ENCODE results near the gene FTMT.
"Not testable (repeated sequence)": the region's sequence is repeated elsewhere in the genome, so short reads cannot be mapped to it uniquely, and the experiment has no call there.

Gene FTMT

DNA sequence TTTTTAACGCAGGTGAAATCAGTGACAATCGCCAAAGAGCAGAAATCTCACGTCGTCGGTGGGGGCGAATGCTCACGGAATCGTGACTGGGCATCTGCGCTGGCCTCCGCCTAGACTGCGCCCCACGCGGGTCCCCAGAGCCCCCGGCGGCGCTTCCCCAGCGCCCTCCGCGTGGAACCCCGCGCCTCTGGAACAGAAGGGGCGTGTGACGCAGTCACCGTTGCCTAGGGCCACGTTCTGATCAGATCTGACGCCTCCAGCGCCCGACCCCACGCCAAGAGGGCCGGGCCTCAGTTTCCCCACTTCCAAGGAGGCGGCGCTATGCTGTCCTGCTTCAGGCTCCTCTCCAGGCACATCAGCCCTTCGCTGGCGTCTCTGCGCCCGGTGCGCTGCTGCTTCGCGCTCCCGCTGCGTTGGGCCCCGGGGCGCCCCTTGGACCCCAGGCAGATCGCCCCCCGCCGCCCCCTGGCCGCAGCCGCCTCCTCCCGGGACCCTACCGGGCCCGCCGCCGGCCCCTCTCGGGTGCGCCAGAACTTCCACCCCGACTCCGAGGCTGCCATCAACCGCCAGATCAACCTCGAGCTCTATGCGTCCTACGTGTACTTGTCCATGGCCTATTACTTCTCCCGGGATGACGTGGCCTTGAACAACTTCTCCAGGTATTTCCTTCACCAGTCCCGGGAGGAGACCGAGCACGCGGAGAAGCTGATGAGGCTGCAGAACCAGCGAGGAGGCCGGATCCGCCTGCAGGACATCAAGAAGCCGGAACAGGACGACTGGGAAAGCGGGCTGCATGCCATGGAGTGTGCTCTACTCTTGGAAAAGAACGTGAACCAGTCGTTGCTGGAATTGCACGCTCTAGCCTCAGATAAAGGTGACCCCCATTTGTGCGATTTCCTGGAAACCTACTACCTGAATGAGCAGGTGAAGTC is at the start of gene FTMT:
FTMT (plus strand) TSS at position 240 of the 932 bp plus-strand sequence; CDS start at position 322, 82 bp downstream.
- DNase-seq = no peak

- DNase-seq = not testable (repeated sequence)
These were observed 46.4 kb upstream of the FTMT start for GRCh38 chr5:121805251-121805650.

DNA sequence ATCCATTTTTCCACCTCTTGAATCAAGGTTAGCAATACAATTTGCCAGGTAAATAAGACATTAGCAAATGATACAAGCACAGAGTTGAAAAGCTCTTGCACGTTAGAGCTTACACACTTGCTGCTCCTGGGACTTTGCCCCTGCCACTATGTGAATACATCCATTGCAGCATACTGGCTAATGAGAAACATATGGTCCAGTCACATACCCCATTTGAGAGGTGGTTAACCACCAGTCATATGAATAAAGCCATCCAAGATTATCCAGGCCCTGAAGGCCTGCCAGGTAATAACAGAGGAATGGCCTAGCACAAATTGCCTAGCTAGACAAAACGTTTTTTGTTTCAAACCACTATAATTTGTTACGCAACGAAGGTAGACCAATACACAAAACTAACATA is 45.8 kb upstream of the FTMT start:
- DNase-seq = no peak

GRCh38 chr5:121816164-121816563 is 35.5 kb upstream of the FTMT start:
- DNase-seq = no peak

DNA sequence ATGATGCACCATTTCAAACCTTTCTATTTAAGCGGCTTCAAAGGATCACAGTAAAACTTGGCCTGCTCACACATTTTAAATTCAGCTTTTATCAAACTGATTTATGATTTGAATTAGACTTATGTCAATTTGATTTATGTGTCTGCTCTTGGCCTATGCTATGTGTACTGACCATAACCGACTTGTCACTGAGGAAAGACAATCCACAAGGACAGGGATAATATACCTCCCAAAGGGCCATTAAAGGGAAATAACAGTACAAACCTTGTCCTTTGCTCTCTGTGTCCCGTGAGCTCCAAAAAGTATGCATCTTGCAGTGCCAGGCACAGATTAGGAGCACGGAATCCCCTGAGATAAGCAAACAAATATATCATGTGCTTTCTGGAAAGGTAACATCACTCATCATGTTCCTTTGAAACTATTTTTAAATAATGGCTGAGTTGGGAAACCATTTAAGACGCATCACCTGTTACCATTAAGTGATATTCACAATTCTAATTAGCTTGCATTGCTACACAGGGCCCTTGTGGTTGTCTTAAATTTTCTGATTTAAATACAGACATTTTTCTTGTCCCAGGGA is 31.9 kb upstream of the FTMT start:
- DNase-seq = no peak

DNA sequence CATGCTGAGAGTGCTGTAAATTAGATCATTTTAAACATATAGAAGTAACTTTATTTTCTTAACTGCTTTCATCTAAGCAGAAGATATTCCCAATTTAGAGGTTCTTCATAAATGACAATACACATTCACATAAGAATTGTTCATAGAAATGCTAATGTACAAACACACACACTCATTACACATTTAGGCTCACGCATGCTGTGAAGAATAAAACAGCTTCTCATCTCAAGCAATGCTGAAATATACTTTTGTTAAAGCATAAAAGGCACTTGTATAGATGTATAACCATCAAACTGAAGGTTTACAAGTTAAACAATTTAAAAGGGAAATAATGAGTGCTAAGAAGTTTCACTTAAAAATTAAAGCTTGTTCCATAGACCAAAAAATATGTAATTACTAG is 18.1 kb upstream of the FTMT start:
- DNase-seq = no peak

- DNase-seq = no peak
These were observed 17.7 kb upstream of the FTMT start for GRCh38 chr5:121834021-121834420.

GRCh38 chr5:121841892-121842291 is 9.8 kb upstream of the FTMT start:
- no peak for DNase-seq

DNA sequence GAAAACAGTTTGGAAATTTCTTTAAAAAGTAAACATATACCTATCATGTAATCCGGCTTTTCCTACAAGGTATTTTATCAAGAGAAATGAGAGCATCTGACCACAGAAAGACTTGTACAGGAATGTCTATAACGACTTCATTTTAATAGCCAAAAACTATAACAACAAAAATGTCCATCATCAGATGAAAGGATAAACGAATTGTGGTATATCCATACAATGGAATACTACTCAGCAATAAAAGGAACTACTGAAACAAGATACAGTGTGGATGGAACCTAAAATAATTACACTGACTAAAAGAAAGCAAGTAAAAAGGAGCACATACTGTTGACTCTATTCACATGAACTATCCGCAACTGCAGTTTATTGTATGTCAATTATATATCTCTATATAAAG is 1.4 kb upstream of the FTMT start:
- no peak for DNase-seq

DNA sequence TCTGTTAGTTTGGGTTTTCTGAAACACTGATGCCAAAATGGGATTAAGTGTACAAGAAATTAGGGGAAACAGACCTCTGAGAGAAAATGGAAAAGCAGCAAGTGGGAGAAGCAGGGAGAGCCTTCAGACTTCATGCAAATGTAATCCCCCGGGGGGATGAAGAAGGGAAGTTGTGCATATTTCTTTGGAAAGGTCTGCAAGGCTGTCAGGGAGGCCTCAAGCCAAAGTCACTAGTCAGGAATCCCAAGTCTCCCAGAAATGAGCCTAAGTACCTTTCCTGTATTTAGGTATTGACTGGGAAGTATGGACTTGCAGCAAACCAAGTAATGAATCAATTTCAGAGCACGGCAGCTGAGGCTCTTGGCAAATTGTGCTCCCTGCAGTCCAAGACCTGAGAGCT is 2.2 kb downstream of the FTMT start:
- no peak for DNase-seq

DNA sequence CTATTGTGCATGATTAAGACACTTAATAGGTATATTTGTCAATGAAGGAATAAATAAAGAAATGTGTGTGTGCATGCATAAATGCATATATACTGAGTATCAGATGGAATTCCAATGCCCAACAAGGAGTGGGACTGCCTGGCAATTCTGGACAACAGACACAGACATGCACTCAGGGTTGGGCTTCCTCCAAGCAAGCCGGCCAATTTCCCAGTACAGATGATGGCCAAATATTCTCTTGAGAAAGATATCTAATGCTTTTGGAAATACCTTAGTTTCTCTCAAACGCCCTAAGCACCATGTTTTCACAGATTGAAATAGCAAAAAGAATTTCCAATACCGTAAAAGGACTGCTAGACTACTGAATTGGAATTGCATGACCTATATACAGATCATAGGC is 11.1 kb downstream of the FTMT start:
- DNase-seq = no peak

DNA sequence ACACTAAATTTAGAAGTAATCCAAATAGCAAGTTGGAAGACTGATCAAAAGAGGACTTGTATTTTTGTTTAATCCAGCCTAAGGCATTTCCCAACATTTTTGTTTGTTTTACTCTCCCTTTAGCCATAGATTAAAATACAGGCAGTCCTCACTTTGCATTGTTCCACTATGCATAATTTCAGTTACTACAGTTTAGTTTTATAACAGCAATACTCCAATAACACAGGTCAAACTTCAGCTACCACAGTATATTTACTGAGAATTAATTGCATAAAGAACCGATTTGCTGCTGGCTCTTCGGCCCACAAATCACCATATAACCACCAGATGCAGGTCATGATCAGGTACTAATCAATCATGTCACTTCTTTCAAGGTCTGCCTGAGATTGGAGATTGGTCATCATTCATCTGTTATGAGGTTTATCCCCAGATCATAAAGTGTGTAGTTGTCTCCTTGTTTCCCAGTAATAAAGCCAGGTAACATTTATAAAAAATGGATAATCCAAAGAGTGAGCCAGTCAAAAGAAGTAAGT is 12.1 kb downstream of the FTMT start:
- DNase-seq = no peak

DNA sequence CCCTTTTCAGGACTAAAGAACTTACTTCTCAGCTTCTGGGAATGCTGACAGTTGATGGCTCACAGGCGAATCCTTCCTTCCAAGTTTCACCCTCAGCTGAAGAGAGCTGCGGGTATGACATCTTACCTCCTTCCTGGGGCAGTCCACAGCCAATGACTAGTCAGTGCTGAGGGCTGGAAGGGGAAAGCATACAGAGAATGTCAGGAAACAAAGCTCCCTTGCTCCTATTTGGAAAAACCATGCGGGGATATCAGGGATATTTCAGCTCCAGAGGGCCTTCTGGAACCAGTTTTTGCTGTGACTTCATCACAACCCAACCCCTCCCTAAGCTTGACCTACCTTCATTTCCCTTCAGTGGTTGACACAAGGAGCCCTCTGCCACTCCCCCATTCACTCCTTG is 15.7 kb downstream of the FTMT start:
- no peak for DNase-seq

DNA sequence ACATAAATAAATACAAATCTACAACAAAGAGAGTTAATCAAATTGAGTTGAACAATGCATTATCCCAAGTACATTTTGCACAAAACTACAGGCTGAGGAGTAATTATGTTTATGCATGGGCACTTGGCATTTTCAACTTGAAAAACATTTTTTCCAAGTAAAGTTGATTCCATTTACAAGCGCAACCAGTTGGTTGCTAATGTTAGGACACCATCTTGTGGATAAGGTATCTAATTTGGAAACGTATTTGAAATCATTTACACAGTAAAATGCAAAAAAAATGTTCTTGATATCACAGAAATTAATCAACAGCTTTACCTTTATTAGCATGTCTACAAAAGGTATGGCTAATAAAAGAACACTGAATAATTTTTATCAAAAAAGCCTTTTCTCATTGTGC is 18.8 kb downstream of the FTMT start:
- no peak for DNase-seq

GRCh38 chr5:121872856-121873255 is 21.2 kb downstream of the FTMT start:
- DNase-seq = no peak

DNA sequence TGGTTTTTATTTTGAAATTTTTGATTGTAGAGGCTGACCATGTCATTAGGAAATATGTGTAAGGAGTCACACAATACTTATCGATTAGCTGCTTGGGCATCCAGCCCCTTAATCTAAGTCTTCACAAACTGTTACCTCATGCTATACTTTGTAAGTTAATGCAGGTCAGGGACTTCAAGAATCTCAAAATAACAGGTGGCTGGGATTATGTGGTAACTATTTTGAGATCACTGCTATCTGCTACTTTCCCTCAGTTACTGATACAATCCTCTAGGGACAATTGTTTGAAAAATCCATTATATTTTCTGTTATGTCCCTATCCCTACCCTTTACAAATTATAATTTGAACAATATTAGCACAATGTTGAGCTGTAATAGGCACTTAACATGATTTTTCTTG is 21.7 kb downstream of the FTMT start:
- DNase-seq = no peak

DNA sequence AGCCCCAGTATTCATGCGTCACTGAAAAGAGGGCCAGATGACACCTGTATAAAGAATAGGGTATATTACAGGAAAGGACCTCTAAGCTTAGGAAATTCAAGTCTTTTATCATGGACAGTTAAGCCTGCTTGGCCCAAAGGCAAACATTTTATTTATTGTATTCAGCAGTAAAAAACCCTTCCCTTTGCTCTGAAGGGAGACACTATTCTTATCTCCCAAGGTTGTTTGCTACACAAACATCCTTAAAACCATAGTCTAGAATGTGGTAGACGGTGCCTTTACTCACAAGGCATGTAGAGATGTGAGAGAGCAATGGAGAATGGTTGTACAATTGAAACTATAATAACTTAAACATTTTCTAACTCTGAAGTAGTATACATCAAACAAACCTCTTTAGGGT is 33.9 kb downstream of the FTMT start:
- no peak for DNase-seq

DNA sequence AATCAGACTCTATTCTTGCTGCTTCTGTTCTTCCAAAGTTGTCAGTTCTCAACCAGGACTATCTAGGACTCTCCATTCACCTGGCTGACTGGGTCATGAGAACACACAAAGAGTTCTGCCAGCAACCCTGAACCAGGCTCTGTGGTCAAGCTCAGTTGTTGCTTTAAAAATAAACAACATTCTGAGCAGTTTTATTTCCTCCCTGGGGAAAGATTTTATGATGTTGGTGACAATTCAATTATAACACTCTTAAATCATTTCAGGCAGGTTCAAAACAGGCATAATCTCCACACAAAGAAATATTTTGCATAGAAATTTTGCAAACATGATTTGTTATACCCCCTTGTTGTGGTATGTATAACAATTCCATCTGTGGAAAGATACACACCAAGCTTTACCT is 36.0 kb downstream of the FTMT start:
- no peak for DNase-seq

- no peak for DNase-seq
These were observed 38.7 kb downstream of the FTMT start for GRCh38 chr5:121890297-121890858.

- DNase-seq = no peak
These were observed 45.7 kb downstream of the FTMT start for GRCh38 chr5:121897341-121897740.

DNA sequence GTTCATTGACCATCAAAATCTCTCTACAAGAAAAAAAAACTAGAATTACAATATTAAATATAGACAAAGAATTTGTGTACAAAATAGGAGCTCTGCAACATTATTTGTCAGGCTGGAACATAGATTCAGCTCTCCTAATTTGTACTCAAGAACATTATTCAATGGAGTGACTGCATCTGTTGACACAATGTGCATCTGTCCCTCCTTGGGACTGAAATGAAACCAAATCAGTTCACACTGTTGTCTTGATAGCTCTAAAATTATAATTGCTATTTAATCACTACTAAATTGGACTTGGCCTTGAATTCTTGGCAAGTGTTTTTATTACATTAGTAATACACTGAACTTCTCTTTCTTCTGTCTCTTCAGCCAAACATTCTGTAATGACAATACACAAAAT is 47.7 kb downstream of the FTMT start:
- no peak for DNase-seq

Measured in NCI-H2081 treated with DMSO at 0.1 percent for 48 hours (cell line).